ENCODE data around the gene CSH1. TPM values are rescaled to one million over a fixed set of nuclear protein-coding genes. Genes with fewer than 3 reads are reported as not detected.

Gene CSH1
- total RNA-seq (2022; extraction: Qiagen RNA extraction; ENCODE audit: low read depth) = not detected in 5 replicates

GRCh38 chr17:63896524-63897354 is at the start of gene CSH1:
CSH1 (minus strand) TSS chr17:63896574; CDS start chr17:63896511, 63 bp downstream.

GRCh38 chr17:63931981-63932561 is 35.7 kb upstream of the CSH1 start, which contains the start of gene CD79B:
CD79B (minus strand) TSS chr17:63932331; CDS start chr17:63932261, 70 bp downstream.

GRCh38 chr17:63918789-63919305 is 22.5 kb upstream of the CSH1 start, which contains the start of gene GH1:
GH1 (minus strand) TSS chr17:63918839; CDS start chr17:63918776, 63 bp downstream.

GRCh38 chr17:63911041-63911635 is 14.8 kb upstream of the CSH1 start, which contains the start of gene CSHL1:
CSHL1 (minus strand) TSS chr17:63911258; CDS start chr17:63911196, 62 bp downstream.

GRCh38 chr17:63881935-63882601 is 14.3 kb downstream of the CSH1 start, which contains the start of gene GH2:
GH2 (minus strand) TSS chr17:63881944; CDS start chr17:63881801, 143 bp downstream.

GRCh38 chr17:63873577-63873976 is 22.8 kb downstream of the CSH1 start, which contains the start of gene CSH2:
CSH2 (minus strand) TSS chr17:63873677; CDS start chr17:63873614, 63 bp downstream.

Other genes starting within 250 kb of the CSH1 start
- gene LIMD2, start 196.4 kb downstream of the CSH1 start, total RNA-seq (2022; extraction: Qiagen RNA extraction; ENCODE audit: low read depth) = 9.4 to 14.6 TPM (median 10.9 TPM) in 5 replicates
- gene STRADA, start 154.8 kb downstream of the CSH1 start, total RNA-seq (2022; extraction: Qiagen RNA extraction; ENCODE audit: low read depth) = 25.8 to 28.1 TPM (median 25.9 TPM) in 5 replicates
- gene CCDC47, start 123.0 kb downstream of the CSH1 start, total RNA-seq (2022; extraction: Qiagen RNA extraction; ENCODE audit: low read depth) = 95.5 to 152 TPM (median 102 TPM) in 5 replicates
- 83.1 to 119 TPM (median 85.6 TPM) in 5 replicates for gene DDX42, start 122.4 kb downstream of the CSH1 start, total RNA-seq (2022; extraction: Qiagen RNA extraction; ENCODE audit: low read depth)
- gene PSMC5, start 69.1 kb downstream of the CSH1 start, total RNA-seq (2022; extraction: Qiagen RNA extraction; ENCODE audit: low read depth) = 215 to 246 TPM (median 223 TPM) in 5 replicates
- gene FTSJ3, start 68.9 kb downstream of the CSH1 start, total RNA-seq (2022; extraction: Qiagen RNA extraction; ENCODE audit: low read depth) = 59.7 to 74.3 TPM (median 61.0 TPM) in 5 replicates
- gene SMARCD2, start 53.9 kb downstream of the CSH1 start, total RNA-seq (2022; extraction: Qiagen RNA extraction; ENCODE audit: low read depth) = 53.0 to 66.3 TPM (median 61.3 TPM) in 5 replicates
- gene CSH2, start 22.9 kb downstream of the CSH1 start, total RNA-seq (2022; extraction: Qiagen RNA extraction; ENCODE audit: low read depth) = not detected in 5 replicates
- not detected in 5 replicates for gene GH2, start 14.6 kb downstream of the CSH1 start, total RNA-seq (2022; extraction: Qiagen RNA extraction; ENCODE audit: low read depth)
- not detected in 5 replicates for gene CSHL1, start 14.7 kb upstream of the CSH1 start, total RNA-seq (2022; extraction: Qiagen RNA extraction; ENCODE audit: low read depth)
- gene GH1, start 22.3 kb upstream of the CSH1 start, total RNA-seq (2022; extraction: Qiagen RNA extraction; ENCODE audit: low read depth) = not detected in 5 replicates
- gene CD79B, start 35.8 kb upstream of the CSH1 start, total RNA-seq (2022; extraction: Qiagen RNA extraction; ENCODE audit: low read depth) = not detected in 5 replicates
- 0.03 to 0.10 TPM (median 0.07 TPM) in 5 replicates for gene SCN4A, start 76.3 kb upstream of the CSH1 start, total RNA-seq (2022; extraction: Qiagen RNA extraction; ENCODE audit: low read depth)
- 0.73 to 1.3 TPM (median 0.97 TPM) in 5 replicates for gene PRR29, start 101.8 kb upstream of the CSH1 start, total RNA-seq (2022; extraction: Qiagen RNA extraction; ENCODE audit: low read depth)
- 0.07 to 0.14 TPM in 2 of 5 replicates, not detected in the others for gene ICAM2, start 124.1 kb upstream of the CSH1 start, total RNA-seq (2022; extraction: Qiagen RNA extraction; ENCODE audit: low read depth)
- 3.6 to 4.8 TPM (median 3.8 TPM) in 5 replicates for gene ERN1, start 233.6 kb upstream of the CSH1 start, total RNA-seq (2022; extraction: Qiagen RNA extraction; ENCODE audit: low read depth)

All from A549 treated with CpdA at 1 μM for 4 hours (cell line).